Transverse colon (tissue), 4 donors: ENCODE measurements around the gene BRD8.

ENCODE experiments used
- EP300 ChIP-seq: sonication (generic); formaldehyde crosslinking; IDR thresholded peaks from one replicate; pipeline ENCODE4 v1.6.1; 2017; ENCODE audit warnings: antibody characterized with exemption, low read depth
- POLR2A ChIP-seq: fragments of 450-650 bp; IDR thresholded peaks from one replicate; pipeline ENCODE4 v1.6.1; 2016; ENCODE audit warnings: antibody characterized with exemption, mild to moderate bottlenecking, moderate library complexity
- POLR2AphosphoS5 ChIP-seq, 3 donors: sonication (generic); formaldehyde crosslinking; IDR thresholded peaks; one replicate each; pipeline ENCODE4 v1.6.1; 2016; ENCODE audit warnings: antibody characterized with exemption in 3 of 3
- TF ChIP-seq, protein P1 (sequence below), 5 experiments: fragments of 200-600 bp in 3 of 5; fragments of 450-650 bp in 2 of 5; sonication (generic) in 3 of 5; IDR thresholded peaks; 1 replicate in 2 of 5; 2 replicates in 3 of 5; pipeline ENCODE4 v1.5.1; 2016 to 2017; ENCODE audit warnings: antibody characterized with exemption in 5 of 5, inconsistent platforms in 3 of 5, mild to moderate bottlenecking in 2 of 5, moderate library complexity in 1 of 5

- TF ChIP-seq POLR2AphosphoS5 (IDR thresholded peaks at IDR 0.05), result no peak
- TF ChIP-seq, protein P1, sequence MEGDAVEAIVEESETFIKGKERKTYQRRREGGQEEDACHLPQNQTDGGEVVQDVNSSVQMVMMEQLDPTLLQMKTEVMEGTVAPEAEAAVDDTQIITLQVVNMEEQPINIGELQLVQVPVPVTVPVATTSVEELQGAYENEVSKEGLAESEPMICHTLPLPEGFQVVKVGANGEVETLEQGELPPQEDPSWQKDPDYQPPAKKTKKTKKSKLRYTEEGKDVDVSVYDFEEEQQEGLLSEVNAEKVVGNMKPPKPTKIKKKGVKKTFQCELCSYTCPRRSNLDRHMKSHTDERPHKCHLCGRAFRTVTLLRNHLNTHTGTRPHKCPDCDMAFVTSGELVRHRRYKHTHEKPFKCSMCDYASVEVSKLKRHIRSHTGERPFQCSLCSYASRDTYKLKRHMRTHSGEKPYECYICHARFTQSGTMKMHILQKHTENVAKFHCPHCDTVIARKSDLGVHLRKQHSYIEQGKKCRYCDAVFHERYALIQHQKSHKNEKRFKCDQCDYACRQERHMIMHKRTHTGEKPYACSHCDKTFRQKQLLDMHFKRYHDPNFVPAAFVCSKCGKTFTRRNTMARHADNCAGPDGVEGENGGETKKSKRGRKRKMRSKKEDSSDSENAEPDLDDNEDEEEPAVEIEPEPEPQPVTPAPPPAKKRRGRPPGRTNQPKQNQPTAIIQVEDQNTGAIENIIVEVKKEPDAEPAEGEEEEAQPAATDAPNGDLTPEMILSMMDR (IDR thresholded peaks at IDR 0.05), result no peak
- TF ChIP-seq POLR2A, result no peak
- no peak for TF ChIP-seq EP300
Measured at GRCh38 chr5:138141734-138142133, 36.7 kb downstream of the BRD8 start.
